Keratinocyte (primary cell): Measurements from ENCODE around the gene ASPN. TPM values are rescaled to one million over a fixed set of nuclear protein-coding genes. Genes with fewer than 3 reads are reported as not detected.
A peak's percentile ranks its signal among the peaks of the same experiment; 100 is the strongest.

Experiments used
- DNase-seq: peaks from one replicate; pipeline ENCODE4 v3.0.0-alpha.2; 2011; ENCODE audit warnings: low read depth, missing footprints, low spot score
- FAIRE-seq: peaks from 2 replicates; lab custom pipeline; 2011; peaks lifted over from hg19 to GRCh38; lab: Jason Lieb, UNC
- H2AFZ ChIP-seq: 2 replicates; pipeline ENCODE4 v1.6.0; 2012; ENCODE audit warnings: low read length, control low read depth, inconsistent platforms; ENCODE audit not compliant: control insufficient read depth
- H3K27ac ChIP-seq: 2 replicates; pipeline ENCODE4 v1.5.1; 2011; ENCODE audit warnings: low read length; ENCODE audit not compliant: control insufficient read depth, insufficient read depth
- H3K27me3 ChIP-seq: 3 replicates; pipeline ENCODE4 v1.6.0; 2011; ENCODE audit warnings: low read length; ENCODE audit not compliant: control insufficient read depth, insufficient read depth; ENCODE audit errors: extremely low read depth
- H3K36me3 ChIP-seq, 2 experiments: 2 replicates in 1 of 2; 3 replicates in 1 of 2; pipeline ENCODE4 v1.5.1; 2011; ENCODE audit warnings: low read length in 2 of 2, mild to moderate bottlenecking in 1 of 2; ENCODE audit not compliant: control insufficient read depth in 2 of 2, insufficient read depth in 2 of 2; ENCODE audit errors: extremely low read depth in 1 of 2
- H3K4me1 ChIP-seq: 3 replicates; pipeline ENCODE4 v1.5.1; 2011; ENCODE audit warnings: low read length; ENCODE audit not compliant: control insufficient read depth, insufficient read depth; ENCODE audit errors: extremely low read depth
- H3K4me2 ChIP-seq: 3 replicates; pipeline ENCODE4 v1.6.0; 2011; ENCODE audit warnings: low read depth, low read length; ENCODE audit not compliant: control insufficient read depth, insufficient read depth; ENCODE audit errors: extremely low read depth
- H3K4me3 ChIP-seq, 3 experiments: fragments of 200-600 bp in 1 of 3; sonication (generic) in 1 of 3; 2 replicates in 2 of 3; 3 replicates in 1 of 3; pipeline ENCODE4 v1.5.1; 2011 to 2016; ENCODE audit warnings: low read length in 3 of 3, mild to moderate bottlenecking in 3 of 3, control low read depth in 2 of 3, inconsistent platforms in 1 of 3, low read depth in 1 of 3, mixed read lengths in 1 of 3, mixed run types in 1 of 3, moderate library complexity in 1 of 3; ENCODE audit not compliant: control insufficient read depth in 2 of 3, insufficient read depth in 2 of 3; ENCODE audit errors: extremely low read depth in 1 of 3
- H3K79me2 ChIP-seq: 2 replicates; pipeline ENCODE4 v1.6.0; 2012; ENCODE audit warnings: low read length; ENCODE audit not compliant: control insufficient read depth, insufficient read depth
- H3K9ac ChIP-seq: 3 replicates; pipeline ENCODE4 v1.6.0; 2011; ENCODE audit warnings: low read length; ENCODE audit not compliant: control insufficient read depth, insufficient read depth; ENCODE audit errors: extremely low read depth
- H3K9me1 ChIP-seq: 3 replicates; pipeline ENCODE4 v1.6.0; 2011; ENCODE audit warnings: low read length; ENCODE audit not compliant: control insufficient read depth, insufficient read depth; ENCODE audit errors: extremely low read depth
- H3K9me3 ChIP-seq: 2 replicates; pipeline ENCODE4 v1.5.1; 2012; ENCODE audit warnings: low read depth, low read length; ENCODE audit not compliant: control insufficient read depth
- H4K20me1 ChIP-seq: 3 replicates; pipeline ENCODE4 v1.6.0; 2011; ENCODE audit warnings: low read length; ENCODE audit not compliant: control insufficient read depth, insufficient read depth; ENCODE audit errors: extremely low read depth
- EZH2 ChIP-seq: IDR thresholded peaks from one replicate; pipeline ENCODE4 v1.6.1; 2012; ENCODE audit warnings: inconsistent platforms, mild to moderate bottlenecking, low read length, moderate library complexity
- dilution Hi-C: fragments of 300-500 bp; cut with MboI; formaldehyde crosslinking; loops from one replicate; pipeline ENCODE4 v1.7.0; 2020; ENCODE audit warnings: low sequenced_read_pairs; ENCODE audit not compliant: extremely low pct_ligation_motif_present
- polyA plus RNA-seq, 5 experiments: library from polyadenylated mRNA; depleted of rRNA in 3 of 5; stranded (reverse) in 3 of 5; stranded (forward) in 1 of 5; unstranded in 1 of 5; fragments of >200 nt; gene quantifications; 1 replicate in 1 of 5; 2 replicates in 3 of 5; 3 replicates in 1 of 5; pipeline versions ENCODE4 v1.2.1 to v1.2.3, GENCODE V29; 2011 to 2012; ENCODE audit warnings: missing spikeins in 2 of 5, low read depth in 1 of 5, low replicate concordance in 1 of 5
- TF ChIP-seq, protein P1 (sequence below), 3 experiments: IDR thresholded peaks in 1 of 3; conservative IDR thresholded peaks in 1 of 3; optimal IDR thresholded peaks in 1 of 3; 2 replicates in 2 of 3; 3 replicates in 1 of 3; pipeline versions ENCODE3 to v1.5.1; 2011; ENCODE audit warnings: low read length in 3 of 3, mild to moderate bottlenecking in 3 of 3, moderate library complexity in 2 of 3, control low read depth in 1 of 3, inconsistent platforms in 1 of 3; ENCODE audit not compliant: insufficient read depth in 2 of 3; ENCODE audit errors: extremely low read depth in 1 of 3

The ASPN gene
- polyA plus RNA-seq, 1 donor (not counting 4 experiments of a cell fraction or from before 2014, with no cell fraction given): 0.63 TPM

DNA sequence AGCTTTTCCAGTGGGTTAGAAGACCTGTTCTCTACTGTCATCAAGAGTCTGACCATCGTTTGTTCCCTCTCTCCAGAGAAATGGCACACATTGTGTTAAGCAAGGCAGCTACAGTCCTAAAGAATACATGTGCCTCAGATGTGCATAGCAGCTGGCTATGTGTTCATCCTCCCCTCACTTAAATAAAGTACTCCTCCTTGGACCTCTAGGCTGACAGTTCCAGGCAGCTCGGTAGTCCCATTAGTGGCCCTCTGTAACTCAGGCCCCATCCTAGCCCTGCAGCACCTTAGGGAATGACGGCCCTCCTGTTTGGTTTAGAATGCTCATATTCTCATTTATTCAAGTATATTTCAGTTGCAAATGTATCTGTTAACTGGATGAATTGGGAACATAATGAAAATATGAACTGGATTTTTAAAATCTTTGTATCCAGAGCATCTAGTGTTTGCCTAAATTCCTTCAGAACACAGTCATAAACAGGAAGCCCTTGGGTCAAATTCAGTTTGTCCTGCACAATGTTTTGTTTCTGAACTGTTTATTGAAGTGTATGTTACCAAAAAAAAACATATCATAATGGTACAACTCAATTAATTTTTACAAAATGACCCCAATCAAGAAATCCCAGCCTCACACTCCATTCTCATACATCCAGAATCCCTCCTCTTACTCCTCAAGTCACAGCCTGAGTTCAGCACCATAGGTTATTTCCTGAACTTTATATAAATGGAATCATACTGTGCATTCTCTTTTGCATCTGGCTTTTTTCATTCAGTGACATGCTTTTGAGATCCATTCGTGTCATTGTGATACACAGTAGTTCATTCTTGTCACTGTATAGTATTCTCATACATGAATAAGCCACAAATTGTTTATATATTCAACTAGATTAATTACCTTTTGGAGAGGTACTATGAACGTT lies 1.6 kb upstream of the ASPN start:
- no peak overlapping the region for H3K4me2 ChIP-seq
- TF ChIP-seq EZH2: no peak
- TF ChIP-seq, protein P1, sequence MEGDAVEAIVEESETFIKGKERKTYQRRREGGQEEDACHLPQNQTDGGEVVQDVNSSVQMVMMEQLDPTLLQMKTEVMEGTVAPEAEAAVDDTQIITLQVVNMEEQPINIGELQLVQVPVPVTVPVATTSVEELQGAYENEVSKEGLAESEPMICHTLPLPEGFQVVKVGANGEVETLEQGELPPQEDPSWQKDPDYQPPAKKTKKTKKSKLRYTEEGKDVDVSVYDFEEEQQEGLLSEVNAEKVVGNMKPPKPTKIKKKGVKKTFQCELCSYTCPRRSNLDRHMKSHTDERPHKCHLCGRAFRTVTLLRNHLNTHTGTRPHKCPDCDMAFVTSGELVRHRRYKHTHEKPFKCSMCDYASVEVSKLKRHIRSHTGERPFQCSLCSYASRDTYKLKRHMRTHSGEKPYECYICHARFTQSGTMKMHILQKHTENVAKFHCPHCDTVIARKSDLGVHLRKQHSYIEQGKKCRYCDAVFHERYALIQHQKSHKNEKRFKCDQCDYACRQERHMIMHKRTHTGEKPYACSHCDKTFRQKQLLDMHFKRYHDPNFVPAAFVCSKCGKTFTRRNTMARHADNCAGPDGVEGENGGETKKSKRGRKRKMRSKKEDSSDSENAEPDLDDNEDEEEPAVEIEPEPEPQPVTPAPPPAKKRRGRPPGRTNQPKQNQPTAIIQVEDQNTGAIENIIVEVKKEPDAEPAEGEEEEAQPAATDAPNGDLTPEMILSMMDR (optimal IDR thresholded peaks at IDR 0.05 in 1 of 3, IDR thresholded peaks at IDR 0.05 in 1 of 3, conservative IDR thresholded peaks at IDR 0.05 in 1 of 3; ENCODE audit: extremely low read depth in 1 of 3, insufficient read depth in 2 of 3, low read length in 3 of 3): no peak
- H3K9me1 ChIP-seq: no peaks in the 10 kb centered on the region
- H3K36me3 ChIP-seq: no peaks in the 10 kb centered on the region
- no peak overlapping the region for H2AFZ ChIP-seq
- no peaks in the 10 kb centered on the region for H3K79me2 ChIP-seq
- no peaks in the 10 kb centered on the region for H3K9me3 ChIP-seq
- DNase-seq (no peak), FAIRE-seq (peak; percentile 41)
- H4K20me1 ChIP-seq: no peaks in the 10 kb centered on the region
- H3K9ac ChIP-seq: no peak overlapping the region
- H3K4me1 ChIP-seq: peaks cover 36% of the 10 kb centered on the region
- no peak overlapping the region for H3K4me3 ChIP-seq
- no peak overlapping the region for H3K27ac ChIP-seq
- H3K27me3 ChIP-seq: no peaks in the 10 kb centered on the region
- dilution Hi-C loops: no loop called here

DNA sequence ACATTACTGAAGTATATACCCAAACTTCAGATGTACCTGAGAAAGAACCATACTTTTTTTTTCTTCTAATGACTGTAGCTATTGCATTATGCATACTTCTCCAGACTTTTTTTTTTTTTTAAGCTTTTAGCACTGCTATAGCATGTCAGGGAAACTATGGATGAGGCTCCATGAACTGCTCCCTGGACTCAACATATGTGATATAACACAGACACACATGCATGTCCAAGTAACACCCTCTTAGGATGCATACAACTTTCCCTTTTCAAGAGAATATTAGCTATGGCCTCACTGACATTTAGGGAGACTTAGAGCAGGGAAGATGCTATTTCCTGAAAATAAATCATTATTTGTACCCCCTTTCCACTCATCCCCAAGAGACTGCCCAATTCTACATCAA lies 499 bp upstream of the ASPN start:
- no peaks in the 10 kb centered on the region for H3K27me3 ChIP-seq
- no peaks in the 10 kb centered on the region for H3K9me1 ChIP-seq
- H3K4me2 ChIP-seq: no peak overlapping the region
- dilution Hi-C loops: no loop called here
- H3K4me1 ChIP-seq: peaks cover 36% of the 10 kb centered on the region
- TF ChIP-seq, protein P1 (optimal IDR thresholded peaks at IDR 0.05 in 1 of 3, IDR thresholded peaks at IDR 0.05 in 1 of 3, conservative IDR thresholded peaks at IDR 0.05 in 1 of 3; ENCODE audit: extremely low read depth in 1 of 3, insufficient read depth in 2 of 3, low read length in 3 of 3): no peak
- no peak for TF ChIP-seq EZH2
- DNase-seq (no peak), FAIRE-seq (no peak)
- H3K36me3 ChIP-seq: no peaks in the 10 kb centered on the region
- H3K9me3 ChIP-seq: no peaks in the 10 kb centered on the region
- H4K20me1 ChIP-seq: no peaks in the 10 kb centered on the region
- H2AFZ ChIP-seq: no peak overlapping the region
- H3K27ac ChIP-seq: no peak overlapping the region
- H3K9ac ChIP-seq: no peak overlapping the region
- no peak overlapping the region for H3K4me3 ChIP-seq
- H3K79me2 ChIP-seq: no peaks in the 10 kb centered on the region
